Endothelial cell (in vitro differentiated cells): Measurements from ENCODE around the gene EMX1. TPM values are rescaled to one million over a fixed set of nuclear protein-coding genes. Genes with fewer than 3 reads are reported as not detected.

Experiments used
- DNase-seq: peaks from one replicate; pipeline ENCODE4 v3.0.0; 2021; ENCODE audit warnings: low spot score
- H3K27ac Mint-ChIP-seq: one replicate; pipeline ENCODE4 v1.8.0; 2021; ENCODE audit warnings: mixed read lengths, inconsistent platforms; ENCODE audit not compliant: unreplicated experiment
- H3K27me3 Mint-ChIP-seq: one replicate; pipeline ENCODE4 v1.8.0; 2021; ENCODE audit warnings: mild to moderate bottlenecking, moderate library complexity, mixed read lengths, inconsistent platforms; ENCODE audit not compliant: unreplicated experiment
- H3K36me3 Mint-ChIP-seq: one replicate; pipeline ENCODE4 v1.8.0; 2021; ENCODE audit warnings: mild to moderate bottlenecking, low read depth, mixed read lengths, inconsistent platforms; ENCODE audit not compliant: unreplicated experiment
- H3K4me1 Mint-ChIP-seq: one replicate; pipeline ENCODE4 v1.8.0; 2021; ENCODE audit warnings: mild to moderate bottlenecking, mixed read lengths, inconsistent platforms; ENCODE audit not compliant: unreplicated experiment
- H3K4me3 Mint-ChIP-seq: one replicate; pipeline ENCODE4 v1.8.0; 2021; ENCODE audit warnings: mild to moderate bottlenecking, mixed read lengths, inconsistent platforms; ENCODE audit not compliant: unreplicated experiment
- H3K9me3 Mint-ChIP-seq: one replicate; pipeline ENCODE4 v1.8.0; 2021; ENCODE audit warnings: mixed read lengths, inconsistent platforms; ENCODE audit not compliant: unreplicated experiment
- CTCF ChIP-seq: fragments of 200-600 bp; sonication (generic); IDR thresholded peaks from one replicate; pipeline ENCODE4 v1.5.0; 2021; ENCODE audit warnings: antibody characterized with exemption; ENCODE audit not compliant: unreplicated experiment
- total RNA-seq: library from RNA; stranded (reverse); fragmentation: NEBNext Ultra II Directional; extraction: Animal tissue kit (Norgen Biotek cat#: 25700); gene quantifications from one replicate; pipeline ENCODE4 v1.2.1, GENCODE V29; 2021; ENCODE audit not compliant: unreplicated experiment

Gene EMX1
- total RNA-seq, 1 donor from 2014 or later: 3.7 TPM

GRCh38 chr2:72945450-72946019 lies 28.2 kb downstream of the EMX1 start:
- no peak for TF ChIP-seq CTCF
- Mint-ChIP-seq H3K36me3 (peaks cover 18% of the 10 kb centered on the region), H3K4me3 (no peak overlapping the region), H3K4me1 (peaks cover 8% of the 10 kb centered on the region), H3K27me3 (peaks cover 10% of the 10 kb centered on the region), H3K9me3 (no peaks in the 10 kb centered on the region), H3K27ac (no peak overlapping the region)
- DNase-seq: no peak

- Mint-ChIP-seq H3K27me3 (peaks cover 10% of the 10 kb centered on the region), H3K27ac (no peak overlapping the region), H3K4me3 (no peak overlapping the region), H3K36me3 (peaks cover 18% of the 10 kb centered on the region), H3K4me1 (peaks cover 6% of the 10 kb centered on the region), H3K9me3 (no peaks in the 10 kb centered on the region)
- no peak for DNase-seq
- TF ChIP-seq CTCF: no peak
These were observed 29.1 kb downstream of the EMX1 start for GRCh38 chr2:72946466-72946865.

DNA sequence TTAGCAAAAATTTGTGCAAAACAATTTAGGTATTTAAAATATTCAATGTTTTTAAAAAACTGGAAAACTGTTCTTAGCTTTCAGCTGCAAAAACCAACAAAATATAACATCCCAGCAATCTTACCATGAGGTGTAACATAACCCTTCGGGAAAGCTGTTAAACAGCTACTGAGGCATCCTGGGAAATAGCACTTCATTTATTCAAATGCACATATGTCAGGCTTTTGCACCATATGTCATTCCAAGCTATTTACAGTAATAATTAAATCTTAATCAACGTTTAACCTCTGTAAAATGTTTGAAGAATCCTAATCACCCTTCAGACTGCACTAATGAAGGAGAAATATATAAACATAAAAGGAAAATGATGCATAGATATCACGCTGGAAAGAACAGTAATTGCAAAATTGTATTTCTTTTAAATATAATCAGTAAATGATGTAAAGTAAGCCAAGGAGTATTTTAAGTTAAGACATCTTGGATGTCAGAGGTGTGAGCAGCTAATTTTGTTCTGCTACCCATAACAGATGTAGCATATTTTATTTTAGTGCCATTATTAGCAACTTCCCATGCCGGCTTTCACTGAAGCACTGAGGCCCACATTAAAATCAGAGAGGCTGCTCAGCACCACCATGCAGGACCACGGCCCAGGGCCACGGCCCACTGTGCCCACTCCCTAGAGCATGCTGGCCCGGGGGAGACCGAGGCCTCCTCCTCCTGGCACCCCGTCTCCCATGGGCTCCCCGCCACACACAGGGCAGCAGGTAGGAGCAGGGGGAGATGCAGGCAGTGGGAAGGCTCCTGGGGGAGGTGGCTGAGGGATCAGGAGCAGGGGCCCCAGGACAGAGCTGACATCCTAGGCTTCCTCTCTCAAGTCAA lies 30.9 kb downstream of the EMX1 start:
- H3K36me3 Mint-ChIP-seq: peaks cover 22% of the 10 kb centered on the region
- H3K4me1 Mint-ChIP-seq: peaks cover 14% of the 10 kb centered on the region
- H3K4me3 Mint-ChIP-seq: no peak overlapping the region
- no peak for DNase-seq
- H3K27me3 Mint-ChIP-seq: peaks cover 12% of the 10 kb centered on the region
- no peak for TF ChIP-seq CTCF
- no peak overlapping the region for H3K27ac Mint-ChIP-seq
- H3K9me3 Mint-ChIP-seq: no peaks in the 10 kb centered on the region

- H3K27ac Mint-ChIP-seq: peak overlapping the region; percentile 54
- H3K36me3 Mint-ChIP-seq: peaks cover 22% of the 10 kb centered on the region
- DNase-seq: no peak
- H3K4me3 Mint-ChIP-seq: no peak overlapping the region
- peaks cover 12% of the 10 kb centered on the region for H3K27me3 Mint-ChIP-seq
- H3K4me1 Mint-ChIP-seq: peaks cover 14% of the 10 kb centered on the region
- H3K9me3 Mint-ChIP-seq: no peaks in the 10 kb centered on the region
- no peak for TF ChIP-seq CTCF
These were observed 31.7 kb downstream of the EMX1 start for GRCh38 chr2:72949045-72949444.

- DNase-seq: no peak
- Mint-ChIP-seq H3K4me3 (no peak overlapping the region), H3K27me3 (peaks cover 12% of the 10 kb centered on the region), H3K27ac (no peak overlapping the region), H3K9me3 (no peaks in the 10 kb centered on the region), H3K4me1 (peaks cover 14% of the 10 kb centered on the region), H3K36me3 (peaks cover 19% of the 10 kb centered on the region)
- TF ChIP-seq CTCF: no peak
These were observed 32.3 kb downstream of the EMX1 start for GRCh38 chr2:72949642-72950041.
